Right kidney (tissue), 1 donor: ENCODE data around the gene MYO1B.

Experiments
- DNase-seq: peaks from one replicate; pipeline ENCODE4 v3.0.0-alpha.2; 2016

MYO1B gene

DNA sequence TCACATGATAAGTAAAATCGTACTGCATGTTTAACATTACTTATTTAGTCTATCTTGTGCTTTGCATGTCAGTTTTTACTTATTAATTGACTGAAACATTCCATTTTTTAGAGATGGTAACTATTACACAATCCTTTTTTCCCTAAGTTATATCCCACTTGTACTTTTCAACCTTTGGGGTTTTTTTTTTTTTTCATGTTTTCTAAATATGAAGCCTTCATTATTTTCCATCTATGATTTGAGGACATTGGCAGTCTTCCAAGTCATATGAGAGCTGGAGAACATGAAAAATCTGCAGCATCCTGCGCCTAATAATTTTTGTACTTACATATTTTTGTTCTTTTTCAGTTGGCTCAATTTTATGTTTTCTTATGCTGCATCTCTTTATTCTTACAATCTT lies 113.9 kb downstream of the MYO1B start:
- DNase-seq, result no peak

GRCh38 chr2:191360918-191361317 lies 115.7 kb downstream of the MYO1B start:
- DNase-seq, result no peak

DNA sequence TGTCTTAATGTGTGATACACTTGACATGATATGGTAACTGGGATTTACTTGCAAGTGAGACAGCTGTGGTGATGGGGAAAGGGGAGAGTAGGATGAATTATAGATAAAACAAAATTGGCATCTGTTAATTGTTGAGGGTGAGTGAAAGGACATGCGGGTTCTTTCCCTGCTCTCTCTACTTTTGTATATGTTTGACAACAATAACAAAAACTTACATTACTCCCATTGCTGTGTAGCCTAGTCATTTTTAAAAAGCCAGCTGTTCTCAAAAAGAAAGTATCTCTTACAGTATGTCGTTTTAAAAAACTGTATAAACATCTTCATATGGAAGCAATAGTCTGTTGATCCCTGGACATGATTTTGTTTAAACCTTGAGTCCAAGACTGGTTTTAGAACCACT lies 117.6 kb downstream of the MYO1B start:
- DNase-seq, result no peak

DNA sequence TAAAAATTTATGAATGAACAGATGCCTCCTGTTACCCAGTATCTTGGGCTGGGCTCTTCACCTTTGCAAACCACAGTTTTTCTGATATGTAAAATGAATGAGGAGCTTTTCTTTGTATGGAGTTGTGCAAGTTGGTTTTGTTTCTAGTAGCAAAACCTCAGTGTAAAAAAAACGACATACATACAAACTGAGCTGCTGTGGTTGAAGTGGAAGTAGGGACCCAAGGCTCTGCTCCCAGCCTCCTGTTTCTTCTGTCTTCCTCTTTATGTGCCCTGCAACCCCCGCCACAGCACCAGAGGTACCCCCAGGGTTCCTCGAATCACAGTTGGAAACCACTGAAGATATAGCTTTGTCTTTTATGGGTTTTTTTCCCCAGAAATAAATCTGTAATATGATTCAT lies 118.1 kb downstream of the MYO1B start:
- DNase-seq, result no peak

DNA sequence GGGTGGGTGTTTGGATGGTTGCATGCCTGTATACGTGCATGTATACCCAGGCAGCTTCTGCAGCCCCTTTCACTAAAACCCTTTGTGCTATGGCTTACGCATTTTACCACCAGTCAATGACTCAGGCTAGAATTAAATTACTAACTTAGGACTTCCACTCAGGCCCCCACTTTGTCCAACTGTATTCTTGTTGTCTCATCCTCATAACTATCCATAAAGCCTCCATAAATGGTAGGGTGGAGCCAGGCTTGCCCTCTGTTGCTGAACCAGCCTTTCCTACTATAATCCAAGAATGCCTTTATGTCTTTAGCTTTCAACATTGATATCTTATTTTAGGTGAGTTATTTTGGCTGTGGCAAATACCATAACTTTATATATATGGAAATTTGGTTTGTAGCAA lies 119.9 kb downstream of the MYO1B start:
- no peak for DNase-seq

GRCh38 chr2:191366199-191366598 lies 121.0 kb downstream of the MYO1B start:
- DNase-seq, result no peak

GRCh38 chr2:191369034-191369433 lies 123.8 kb downstream of the MYO1B start:
- DNase-seq, result no peak

DNA sequence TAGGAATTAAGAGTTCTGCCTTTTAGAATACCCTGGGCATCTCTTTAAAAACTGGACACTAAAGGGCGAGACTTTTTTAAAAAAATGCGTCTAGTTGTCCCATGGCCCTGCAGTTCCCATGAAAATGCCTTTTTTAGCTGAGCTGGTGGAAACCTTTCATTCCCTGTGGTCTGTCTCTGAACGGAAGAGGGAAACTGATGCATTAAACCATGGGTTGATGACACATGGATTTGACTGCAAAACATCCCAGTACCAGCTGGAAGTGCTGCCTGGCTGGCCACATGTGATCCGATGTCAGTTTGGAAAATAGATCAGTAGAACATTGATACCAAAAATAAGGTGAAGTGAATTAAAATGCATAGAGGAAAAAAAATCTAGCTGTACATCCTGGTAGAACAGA lies 129.2 kb downstream of the MYO1B start:
- no peak for DNase-seq

- no peak for DNase-seq
Observed at GRCh38 chr2:191374939-191375338, 129.7 kb downstream of the MYO1B start.

DNA sequence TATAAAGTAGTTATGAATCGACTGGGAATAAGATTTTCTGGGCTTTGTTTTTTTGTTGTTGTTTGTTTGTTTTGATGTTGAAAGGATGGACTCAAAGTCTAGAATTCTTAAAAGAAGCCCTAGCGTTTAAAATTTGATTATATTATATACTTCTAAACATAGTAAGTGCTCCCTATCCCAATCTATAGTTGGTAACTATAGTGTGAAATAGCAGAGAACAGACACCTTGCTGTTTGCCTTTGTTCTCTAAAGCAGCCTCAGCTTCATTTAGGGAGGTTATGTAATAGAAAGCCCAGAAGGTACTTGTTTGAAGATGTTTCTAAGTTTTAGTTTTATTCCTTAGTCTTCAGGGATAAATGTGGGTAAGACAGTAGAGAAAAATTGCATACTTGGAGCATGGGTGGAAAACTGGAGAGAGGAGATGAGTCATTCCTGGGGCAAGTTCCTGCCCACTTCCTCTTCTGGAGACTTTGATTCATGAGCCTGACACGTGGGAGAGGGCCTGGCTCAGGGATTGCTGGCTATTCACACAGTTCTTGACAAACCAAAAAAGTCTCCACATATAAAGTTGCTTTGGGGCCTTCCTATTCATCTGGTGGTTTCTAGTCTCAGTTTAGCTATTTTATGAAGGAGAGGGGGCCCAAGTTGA lies 131.9 kb downstream of the MYO1B start:
- peak; percentile 14 for DNase-seq

DNA sequence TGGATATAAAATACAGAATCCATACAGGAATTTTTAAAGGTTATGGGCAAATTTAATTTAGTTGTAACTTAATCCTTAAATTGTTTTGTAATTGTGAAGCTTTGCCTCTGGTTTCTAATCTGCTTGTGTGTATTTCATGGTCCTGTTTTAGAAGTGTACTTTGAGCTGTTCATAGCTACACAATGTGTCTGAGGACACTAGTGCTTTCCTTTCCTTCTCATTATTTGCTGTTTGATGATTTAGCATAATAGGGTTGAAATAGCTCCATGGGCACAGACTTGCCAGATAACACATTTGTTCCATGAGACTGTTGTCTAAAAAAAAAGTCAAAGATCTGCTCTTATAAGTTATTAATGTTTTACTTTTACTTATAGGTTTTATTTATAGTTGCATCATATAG lies 134.2 kb downstream of the MYO1B start:
- DNase-seq, result no peak

DNA sequence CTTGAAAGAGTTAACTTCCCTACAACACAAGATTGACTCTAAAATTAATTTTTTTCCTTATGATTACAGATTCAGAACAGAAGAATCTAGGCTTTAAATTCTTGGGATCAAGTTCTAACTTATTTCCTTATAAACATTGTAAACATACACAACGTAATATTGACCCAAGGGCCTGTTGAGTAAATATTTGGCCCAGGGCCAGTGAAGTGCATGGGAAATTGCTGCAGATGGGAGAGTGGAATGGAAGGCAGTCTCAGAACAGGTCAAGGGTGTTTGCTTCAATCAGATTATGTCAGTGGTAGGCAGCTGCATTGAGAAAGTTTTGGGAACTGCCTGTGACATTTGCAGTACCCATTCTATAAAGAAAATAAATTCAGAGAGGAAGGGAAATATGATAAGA lies 137.6 kb downstream of the MYO1B start:
- DNase-seq, result no peak

GRCh38 chr2:191383486-191383885 lies 138.3 kb downstream of the MYO1B start:
- no peak for DNase-seq

DNA sequence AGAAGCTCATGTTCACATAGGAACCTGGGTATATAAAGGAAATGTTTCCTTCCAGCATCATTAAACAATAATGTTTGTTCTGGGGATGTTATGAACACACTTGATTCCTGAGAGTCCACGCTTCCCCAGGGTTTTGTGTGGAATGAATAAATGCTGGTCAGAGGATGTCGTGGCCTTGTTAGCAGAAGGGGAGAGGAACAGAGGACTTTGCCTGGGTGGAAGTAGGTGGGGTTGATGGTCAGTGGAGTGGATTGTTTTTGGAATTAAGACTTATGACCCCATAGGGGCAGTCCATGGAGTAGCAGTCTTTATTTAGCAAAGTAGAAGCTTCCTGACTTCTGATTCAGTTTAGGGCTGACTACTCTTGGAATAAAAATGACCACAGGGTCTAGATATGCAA lies 139.6 kb downstream of the MYO1B start:
- DNase-seq, result no peak

DNA sequence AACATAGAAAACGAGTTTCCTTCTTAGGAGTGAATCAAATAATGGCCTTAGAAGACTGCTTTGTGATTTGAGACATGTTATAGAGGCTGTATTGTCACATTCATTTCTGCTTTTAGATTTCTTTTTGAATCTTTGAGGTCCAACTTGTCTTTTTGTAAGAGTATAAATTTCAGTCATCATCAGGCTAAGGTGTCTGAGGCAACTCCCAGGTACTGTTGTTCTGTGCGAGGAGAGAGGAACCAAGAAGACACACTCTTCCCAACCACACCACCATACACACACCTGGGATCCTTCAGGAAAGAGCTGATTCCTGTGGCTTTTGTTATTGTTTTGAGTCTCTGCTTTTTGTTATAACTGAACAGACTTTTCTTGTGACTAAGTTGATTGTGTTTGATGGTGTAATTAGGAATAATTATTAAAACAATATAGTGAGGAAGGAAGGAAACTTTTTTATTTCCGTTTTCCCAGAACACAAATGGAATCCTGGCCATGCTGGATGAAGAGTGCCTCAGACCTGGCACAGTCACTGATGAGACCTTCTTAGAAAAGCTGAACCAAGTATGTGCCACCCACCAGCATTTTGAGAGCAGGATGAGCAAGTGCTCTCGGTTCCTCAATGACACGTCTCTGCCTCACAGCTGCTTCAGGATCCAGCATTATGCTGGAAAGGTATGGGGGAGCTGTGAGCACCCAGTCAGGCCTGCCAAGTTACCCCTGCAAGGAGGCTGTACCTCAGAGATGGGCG lies 140.4 kb downstream of the MYO1B start:
- no peak for DNase-seq

- DNase-seq, result no peak
Observed at GRCh38 chr2:191386938-191387536, 141.8 kb downstream of the MYO1B start.

DNA sequence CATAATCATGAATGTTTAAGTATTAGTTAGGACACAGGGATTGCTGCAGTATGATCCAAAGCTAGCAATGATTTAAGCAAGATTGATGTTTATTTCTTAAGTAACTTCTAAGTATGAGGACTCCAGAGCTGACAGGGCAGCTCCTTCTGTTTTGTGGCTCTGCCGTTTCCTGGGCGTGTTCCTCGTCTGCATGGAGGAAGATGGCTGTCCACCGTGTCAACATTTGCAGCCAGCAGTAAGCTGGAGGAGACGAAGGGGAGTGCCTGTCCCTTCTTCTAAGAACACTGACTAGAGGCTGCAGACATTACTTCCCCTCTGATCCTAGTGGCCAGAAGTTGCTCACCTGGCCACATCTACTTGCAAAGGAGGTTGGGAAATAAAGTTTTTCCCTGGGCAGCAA lies 144.1 kb downstream of the MYO1B start:
- no peak for DNase-seq

DNA sequence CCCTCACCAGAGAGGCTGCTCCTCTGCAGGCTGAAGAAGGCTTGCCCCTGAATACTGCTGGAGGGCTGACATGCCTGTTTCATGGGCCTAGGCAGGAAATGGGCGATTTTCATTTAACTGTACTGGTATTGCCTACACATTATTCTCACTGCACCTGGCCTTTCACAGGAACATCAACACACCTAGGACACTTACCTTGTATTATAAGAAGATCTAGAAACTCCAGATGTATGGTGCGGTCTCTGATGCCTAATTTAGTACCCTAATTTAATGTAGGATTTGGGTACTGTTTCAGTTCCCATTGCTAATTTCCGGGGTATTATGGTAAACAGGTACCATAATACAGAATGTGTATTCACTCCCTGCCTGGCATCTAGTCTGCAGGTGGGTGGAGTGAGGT lies 146.0 kb downstream of the MYO1B start:
- DNase-seq, result no peak

DNA sequence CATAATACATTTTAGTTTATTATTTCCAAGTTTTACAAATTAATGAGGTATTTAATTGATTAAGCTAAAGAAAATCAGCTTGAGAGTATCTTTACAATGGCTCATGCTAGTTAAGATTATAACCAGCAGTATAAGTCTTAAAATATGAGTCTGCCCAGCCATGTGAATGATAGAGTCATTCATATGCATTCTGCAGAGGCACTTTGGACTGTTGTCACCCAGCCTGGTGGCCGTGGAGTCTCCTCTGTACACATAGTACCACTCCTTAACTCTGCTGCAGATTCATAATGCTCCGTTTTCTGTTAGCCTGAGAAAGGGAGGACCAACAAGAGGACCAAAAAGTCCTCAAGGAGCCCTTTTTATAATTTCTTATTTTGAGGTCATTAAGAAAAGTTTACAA lies 148.8 kb downstream of the MYO1B start:
- DNase-seq, result no peak

GRCh38 chr2:191396794-191397193 lies 151.6 kb downstream of the MYO1B start:
- DNase-seq, result no peak

DNA sequence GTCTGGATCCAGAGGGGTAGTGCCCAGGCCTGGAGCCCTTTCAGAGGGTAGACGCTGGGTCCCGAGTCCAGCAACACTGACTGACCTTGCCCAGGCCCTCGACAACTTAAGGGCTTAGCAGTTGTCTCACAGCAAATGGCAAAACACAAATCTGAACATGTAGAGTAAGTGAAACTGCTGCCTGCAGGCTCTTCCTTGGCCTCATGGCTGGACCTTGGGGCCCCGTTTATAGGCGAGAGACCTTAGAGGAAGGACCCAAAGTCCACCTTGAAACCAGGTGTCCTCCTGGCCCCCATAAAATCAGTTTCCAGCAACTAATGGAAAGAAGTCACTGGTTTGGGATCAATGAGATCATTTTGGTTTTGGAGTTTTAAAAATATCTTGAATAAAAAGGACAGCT lies 154.4 kb downstream of the MYO1B start:
- no peak for DNase-seq

DNA sequence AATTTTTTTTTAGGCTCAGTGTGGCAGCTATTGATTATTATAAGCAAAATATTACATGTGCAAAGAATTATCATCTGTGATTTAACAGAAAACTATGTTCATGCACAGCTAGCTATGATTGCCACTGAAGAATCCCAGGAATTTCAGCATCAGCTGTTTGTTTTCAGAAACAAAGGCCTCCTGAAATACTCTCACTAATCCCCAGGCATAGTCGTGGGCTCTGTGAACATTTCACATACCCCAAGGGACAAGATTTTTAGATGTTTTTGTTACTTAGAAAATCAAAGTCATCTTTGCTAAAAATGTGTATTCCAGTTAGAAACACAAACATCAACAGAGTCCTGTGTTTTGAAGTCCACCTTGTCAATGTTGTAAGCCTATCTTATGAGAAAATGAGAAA lies 156.1 kb downstream of the MYO1B start:
- DNase-seq, result no peak

GRCh38 chr2:191402966-191403565 lies 157.9 kb downstream of the MYO1B start:
- no peak for DNase-seq

DNA sequence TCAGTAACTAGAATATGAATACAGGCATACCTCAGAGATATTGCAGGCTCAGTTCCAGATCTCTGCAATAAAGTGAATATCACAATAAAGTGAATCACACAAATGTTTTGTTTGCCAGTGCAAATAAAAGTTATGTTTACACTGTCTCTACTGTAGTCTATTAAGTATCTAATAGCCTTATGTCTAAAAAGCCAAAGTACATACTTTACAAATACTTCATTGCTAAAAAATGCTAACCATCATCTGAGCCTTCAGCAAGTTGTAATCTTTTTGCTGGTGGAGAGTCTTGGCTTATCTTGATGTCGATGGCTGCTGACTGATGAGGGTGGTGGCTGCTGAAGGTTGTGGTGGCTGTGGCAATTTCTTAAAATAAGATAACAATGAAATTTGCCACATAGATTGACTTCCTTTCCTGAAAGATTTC lies 159.4 kb downstream of the MYO1B start:
- DNase-seq, result no peak
